ENCODE results near the gene AP5Z1. TPM values are rescaled to one million over a fixed set of nuclear protein-coding genes. Genes with fewer than 3 reads are reported as not detected.
"Not testable (repeated sequence)": the region's sequence is repeated elsewhere in the genome, so short reads cannot be mapped to it uniquely, and the experiment has no call there.

Gene AP5Z1
- total RNA-seq, 2 donors from 2014 or later: 14.0 to 18.8 TPM

GRCh38 chr7:4794591-4795350 is 19.3 kb downstream of the AP5Z1 start:
- ATAC-seq: no peak
- no peak for DNase-seq
- intact Hi-C loops (cut with DNase I): loop anchor here in 1 of 2 donors (10.0 kb wide), 1 partner anchor 90 kb away; the partner anchor contains the start of gene RADIL

DNA sequence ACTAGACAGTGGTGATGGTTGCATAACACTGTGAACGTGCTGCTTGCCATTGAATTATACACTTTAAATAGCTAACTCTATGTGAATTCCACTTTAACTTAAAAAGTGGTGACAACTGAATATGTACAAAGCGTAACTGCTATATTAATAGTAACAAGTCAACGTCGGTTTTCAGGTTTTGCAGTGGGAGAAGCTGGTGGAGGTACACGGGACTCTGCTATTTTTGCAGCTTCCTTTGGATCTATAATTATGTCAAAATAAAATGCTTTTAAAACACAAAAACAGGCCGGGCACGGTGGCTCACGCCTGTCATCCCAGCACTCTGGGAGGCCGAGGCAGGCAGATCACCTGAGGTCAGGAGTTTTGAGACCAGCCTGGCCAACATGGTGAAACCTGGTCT is 21.0 kb downstream of the AP5Z1 start:
- intact Hi-C loops (cut with DNase I): loop anchor here in 1 of 2 donors (10.0 kb wide), 1 partner anchor 88 kb away; the partner anchor contains the start of gene RADIL
- ATAC-seq (no peak), DNase-seq (no peak)

GRCh38 chr7:4797858-4798705 is 22.7 kb downstream of the AP5Z1 start:
- intact Hi-C loops (cut with DNase I): loop anchor here in 1 of 2 donors (10.0 kb wide), 1 partner anchor 87 kb away; the partner anchor contains the start of gene RADIL
- DNase-seq (peak; percentile 64), ATAC-seq (peak; percentile 65 to 71)

GRCh38 chr7:4798706-4799235 is 23.3 kb downstream of the AP5Z1 start:
- peak; percentile 36 to 37 for ATAC-seq

GRCh38 chr7:4799508-4800268 is 24.3 kb downstream of the AP5Z1 start:
- ATAC-seq (peak; percentile 51 to 58), DNase-seq (peak; percentile 76)
- intact Hi-C loops (cut with DNase I): loop anchor here in 1 of 2 donors (10.0 kb wide), 1 partner anchor 85 kb away; the partner anchor contains the start of gene RADIL

More at GRCh38 chr7:4798706-4799235, 23.3 kb downstream of the AP5Z1 start:
- DNase-seq: no peak
- intact Hi-C loops (cut with DNase I): loop anchor here in 1 of 2 donors (10.0 kb wide), 1 partner anchor 86 kb away; the partner anchor contains the start of gene RADIL

GRCh38 chr7:4800487-4800886 is 25.1 kb downstream of the AP5Z1 start:
- intact Hi-C loops (cut with DNase I): no loop called here
- ATAC-seq (no peak), DNase-seq (no peak)

GRCh38 chr7:4800926-4801838 is 25.8 kb downstream of the AP5Z1 start:
- DNase-seq (no peak), ATAC-seq (no peak)
- intact Hi-C loops (cut with DNase I): no loop called here

DNA sequence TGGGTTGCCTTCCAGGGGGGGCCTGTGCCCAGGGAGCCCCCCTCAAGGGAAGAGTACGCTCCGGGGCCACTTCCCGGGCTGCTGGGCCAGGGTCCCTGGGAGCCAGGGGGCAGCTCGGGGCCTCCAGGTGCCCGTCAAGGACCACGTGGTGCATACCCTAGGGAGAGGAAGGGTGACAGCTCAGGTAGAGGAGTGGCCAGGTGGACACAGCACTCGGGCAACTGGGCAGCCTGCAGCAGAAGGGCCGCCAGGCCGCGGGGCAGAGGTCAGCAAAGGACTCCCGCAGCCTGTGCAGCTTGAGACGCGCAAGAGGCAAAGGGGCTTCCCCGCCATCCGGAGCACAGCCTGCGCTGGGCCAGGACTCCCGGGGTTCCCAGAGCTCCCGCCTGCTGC is 26.4 kb downstream of the AP5Z1 start:
- DNase-seq (no peak), ATAC-seq (no peak)
- intact Hi-C loops (cut with DNase I): no loop called here

GRCh38 chr7:4802577-4802976 is 27.2 kb downstream of the AP5Z1 start:
- intact Hi-C loops (cut with DNase I); ATAC-seq; DNase-seq: not testable (repeated sequence)

DNA sequence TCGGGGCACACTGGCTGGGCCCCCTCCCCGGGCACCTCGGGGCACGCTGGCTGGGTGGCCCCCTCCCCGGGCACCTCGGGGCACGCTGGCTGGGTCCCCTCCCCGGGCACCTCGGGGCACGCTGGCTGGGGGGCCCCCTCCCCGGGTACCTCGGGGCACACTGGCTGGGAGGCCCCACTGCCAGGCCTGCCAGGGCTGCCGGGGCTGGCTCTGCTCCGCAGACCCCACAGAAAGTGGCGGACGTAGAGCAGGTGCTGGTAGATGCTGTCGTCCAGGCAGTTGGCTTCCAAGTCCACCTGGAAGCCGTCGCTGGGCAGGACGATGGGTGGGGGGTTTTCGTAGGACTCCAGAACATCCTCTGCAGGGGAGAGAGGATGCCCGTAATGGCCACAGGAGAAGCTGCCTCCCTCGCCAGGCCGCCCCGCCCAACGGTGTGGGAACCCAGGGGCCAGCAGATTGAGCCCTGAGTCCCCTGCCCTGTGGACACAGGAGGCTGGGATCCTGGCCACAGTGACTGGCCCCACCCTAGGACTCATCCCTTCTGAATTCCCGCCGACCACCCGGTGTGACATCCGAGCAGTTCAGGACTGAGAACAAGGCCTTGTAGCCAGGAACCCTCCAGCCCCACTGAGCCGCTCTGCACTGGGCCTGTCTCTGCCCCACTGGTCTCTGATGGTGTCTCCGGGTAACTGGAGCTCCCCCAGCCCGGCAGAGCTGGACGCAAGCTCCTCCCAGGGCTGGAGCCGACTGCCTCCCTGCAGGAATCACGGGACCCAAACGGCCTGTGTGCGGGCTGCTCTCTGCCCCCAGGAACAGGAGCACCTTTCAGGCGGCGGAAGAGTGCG is 28.2 kb downstream of the AP5Z1 start:
- ATAC-seq: no peak
- no peak for DNase-seq
- intact Hi-C loops (cut with DNase I): no loop called here

- ATAC-seq: no peak
- intact Hi-C loops (cut with DNase I): no loop called here
These were observed 29.9 kb downstream of the AP5Z1 start for GRCh38 chr7:4805110-4805983.

DNA sequence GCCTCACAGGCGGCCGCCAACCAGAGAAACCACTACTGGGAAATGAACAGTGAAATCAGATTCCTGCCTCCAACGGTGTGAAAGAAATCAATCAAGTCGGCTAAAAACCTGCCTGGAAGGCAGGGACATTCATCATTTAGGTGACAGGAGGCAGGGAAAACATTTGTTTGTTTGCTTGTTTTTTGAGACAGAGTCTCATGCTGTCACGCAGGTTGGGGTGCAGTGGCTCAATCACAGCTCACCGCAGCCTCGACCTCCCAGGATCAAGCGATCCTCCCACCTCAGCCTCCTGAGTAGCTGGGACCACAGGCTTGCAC is 30.5 kb downstream of the AP5Z1 start:
- DNase-seq: no peak
- intact Hi-C loops (cut with DNase I): no loop called here
- no peak for ATAC-seq

More at GRCh38 chr7:4805110-4805983, 29.9 kb downstream of the AP5Z1 start:
- no peak for DNase-seq

- intact Hi-C loops (cut with DNase I): no loop called here
These were observed 31.7 kb downstream of the AP5Z1 start for GRCh38 chr7:4806983-4807597.

DNA sequence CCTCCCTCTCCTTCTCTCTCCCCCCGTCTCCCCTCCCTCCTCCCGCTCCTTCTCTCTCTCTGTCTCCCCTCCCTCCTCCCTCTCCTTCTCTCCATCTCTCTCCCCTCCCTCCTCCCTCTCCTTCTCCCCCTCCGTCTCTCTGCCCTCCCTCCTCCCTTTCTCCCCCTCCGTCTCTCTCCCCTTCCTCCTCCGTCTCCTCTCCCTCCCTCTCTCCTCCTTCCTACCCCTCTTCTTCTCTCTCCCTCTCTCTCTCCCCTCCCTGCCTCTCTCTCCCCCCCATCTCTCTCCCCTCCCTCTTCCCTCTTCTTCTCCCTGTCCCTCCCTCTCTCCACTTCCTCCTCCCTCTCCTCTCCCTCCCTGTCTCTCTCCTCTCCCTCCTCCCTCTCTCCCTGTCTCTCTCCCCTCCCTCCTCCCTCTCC is 32.2 kb downstream of the AP5Z1 start:
- intact Hi-C loops (cut with DNase I): no loop called here
- ATAC-seq (peak; percentile 41 to 68), DNase-seq (no peak)

More at GRCh38 chr7:4806983-4807597, 31.7 kb downstream of the AP5Z1 start:
- ATAC-seq (peak in 1 of 2 donors; percentile 33), DNase-seq (no peak)

DNA sequence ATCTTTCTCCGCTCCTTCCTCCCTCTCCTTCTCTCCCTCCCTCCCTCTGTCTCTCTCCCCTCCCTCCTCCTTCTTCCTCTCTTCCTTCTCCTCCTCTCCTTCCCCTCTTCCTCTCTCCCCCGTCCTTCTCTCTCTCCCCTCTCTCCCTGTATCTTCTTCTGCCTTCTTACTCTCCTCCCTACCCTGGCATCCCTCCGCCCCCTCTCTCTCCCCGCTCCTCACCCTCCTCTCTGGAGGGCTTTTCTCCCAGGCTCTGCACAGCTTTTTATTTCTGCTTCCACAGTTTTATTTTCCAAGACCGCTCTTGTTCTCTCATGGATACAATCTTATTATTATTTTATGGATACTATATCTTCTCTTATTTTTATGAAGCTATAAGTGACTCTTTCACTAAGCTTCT is 32.6 kb downstream of the AP5Z1 start:
- ATAC-seq (peak; percentile 5 to 12), DNase-seq (no peak)
- intact Hi-C loops (cut with DNase I): no loop called here

- DNase-seq: no peak
- no peak for ATAC-seq
- intact Hi-C loops (cut with DNase I): no loop called here
These were observed 33.1 kb downstream of the AP5Z1 start for GRCh38 chr7:4808565-4808964.
